CD14-positive monocyte (primary cell): ENCODE data around the gene SPANXC. TPM values are rescaled to one million over a fixed set of nuclear protein-coding genes. Genes with fewer than 3 reads are reported as not detected.

Experiments used
- DNase-seq, 3 donors: peaks; one replicate each; pipeline ENCODE4 v3.0.0-alpha.2; 2011 to 2022
- H2AFZ ChIP-seq: 2 replicates; pipeline ENCODE4 v1.6.0; 2012; ENCODE audit warnings: mild to moderate bottlenecking, low read depth, low read length, inconsistent platforms; ENCODE audit not compliant: insufficient read depth, poor library complexity, severe bottlenecking
- H3K27ac ChIP-seq, 2 donors: 1 replicate in 1 of 2; 2 replicates in 1 of 2; pipeline ENCODE4 v1.5.1; 2012 to 2013; ENCODE audit warnings: low read length in 2 of 2, control low read depth in 1 of 2, inconsistent platforms in 1 of 2, low read depth in 1 of 2, mild to moderate bottlenecking in 1 of 2
- H3K27me3 ChIP-seq, 2 donors: one replicate each; pipeline versions ENCODE4 v1.6.0 to v1.6.1; 2011 to 2013; ENCODE audit warnings: low read length in 2 of 2; ENCODE audit not compliant: control insufficient read depth in 2 of 2, insufficient read depth in 2 of 2
- H3K36me3 ChIP-seq, 2 donors: replicated peaks in 1 of 2; 1 replicate in 1 of 2; 2 replicates in 1 of 2; pipeline versions ENCODE4 v1.5.1 to v1.6.1; 2012 to 2013; ENCODE audit warnings: low read length in 2 of 2, control low read depth in 1 of 2, inconsistent platforms in 1 of 2, mild to moderate bottlenecking in 1 of 2; ENCODE audit not compliant: insufficient read depth in 2 of 2, control insufficient read depth in 1 of 2
- H3K4me1 ChIP-seq, 2 donors: 1 replicate in 1 of 2; 2 replicates in 1 of 2; pipeline versions ENCODE4 v1.5.1 to v1.6.1; 2012 to 2013; ENCODE audit warnings: low read length in 2 of 2, control low read depth in 1 of 2, inconsistent platforms in 1 of 2, mild to moderate bottlenecking in 1 of 2, moderate library complexity in 1 of 2; ENCODE audit not compliant: insufficient read depth in 2 of 2, control insufficient read depth in 1 of 2
- H3K4me2 ChIP-seq: replicated peaks from 2 replicates; pipeline ENCODE3; 2012; ENCODE audit warnings: low read length, moderate library complexity, mild to moderate bottlenecking; ENCODE audit not compliant: poor library complexity, severe bottlenecking; ENCODE audit errors: extremely low read depth
- H3K4me3 ChIP-seq, 3 experiments: fragments of 200-600 bp in 1 of 3; sonication (generic) in 1 of 3; replicated peaks in 1 of 3; 1 replicate in 2 of 3; 2 replicates in 1 of 3; pipeline ENCODE4 v1.5.1; 2011 to 2013; ENCODE audit warnings: low read length in 3 of 3, mild to moderate bottlenecking in 3 of 3, control low read depth in 2 of 3, low read depth in 2 of 3, inconsistent platforms in 1 of 3, moderate library complexity in 1 of 3
- H3K79me2 ChIP-seq: 2 replicates; pipeline ENCODE4 v1.6.0; 2012; ENCODE audit warnings: mild to moderate bottlenecking, control low read depth, inconsistent platforms, low read length, moderate library complexity; ENCODE audit not compliant: insufficient read depth
- H3K9ac ChIP-seq: 2 replicates; pipeline ENCODE4 v1.6.0; 2017; ENCODE audit warnings: low read length, mild to moderate bottlenecking; ENCODE audit not compliant: insufficient read depth, poor library complexity, severe bottlenecking
- H3K9me3 ChIP-seq, 2 donors: replicated peaks in 1 of 2; 1 replicate in 1 of 2; 2 replicates in 1 of 2; pipeline versions ENCODE4 v1.5.1 to v1.6.1; 2012 to 2013; ENCODE audit warnings: low read length in 2 of 2, control low read depth in 1 of 2; ENCODE audit not compliant: control insufficient read depth in 1 of 2, insufficient read depth in 1 of 2
- H4K20me1 ChIP-seq: 2 replicates; pipeline ENCODE4 v1.6.0; 2012; ENCODE audit warnings: mild to moderate bottlenecking, low read length, control low read depth, moderate library complexity; ENCODE audit not compliant: insufficient read depth
- H3K27ac Mint-ChIP-seq, 7 donors: one replicate each; pipeline ENCODE4 v1.8.0; 2020; ENCODE audit warnings: mild to moderate bottlenecking in 7 of 7, mixed read lengths in 7 of 7, moderate library complexity in 6 of 7, inconsistent platforms in 2 of 7
- H3K27me3 Mint-ChIP-seq, 3 donors: one replicate each; pipeline ENCODE4 v1.8.0; 2021 to 2022; ENCODE audit warnings: low read depth in 3 of 3, mild to moderate bottlenecking in 3 of 3, mixed read lengths in 3 of 3, moderate library complexity in 3 of 3, inconsistent platforms in 1 of 3
- H3K36me3 Mint-ChIP-seq, 2 donors: one replicate each; pipeline ENCODE4 v1.8.0; 2020; ENCODE audit warnings: mixed read lengths in 2 of 2, inconsistent platforms in 1 of 2, mild to moderate bottlenecking in 1 of 2
- H3K4me1 Mint-ChIP-seq: one replicate; pipeline ENCODE4 v1.8.0; 2020; ENCODE audit warnings: mild to moderate bottlenecking, mixed read lengths
- H3K4me3 Mint-ChIP-seq, 2 donors: one replicate each; pipeline ENCODE4 v1.8.0; 2020; ENCODE audit warnings: mild to moderate bottlenecking in 2 of 2, mixed read lengths in 2 of 2, moderate library complexity in 1 of 2
- H3K9me3 Mint-ChIP-seq, 7 donors: one replicate each; pipeline ENCODE4 v1.8.0; 2020 to 2022; ENCODE audit warnings: mixed read lengths in 7 of 7, mild to moderate bottlenecking in 6 of 7, moderate library complexity in 6 of 7, inconsistent platforms in 2 of 7
- CTCF ChIP-seq: fragments of 200-600 bp; IDR thresholded peaks from one replicate; pipeline ENCODE4 v1.8.0; 2022; ENCODE audit warnings: antibody characterized with exemption, mild to moderate bottlenecking
- WGBS: methylation state at CpG from one replicate; pipeline ENCODE4 v1.1.5; 2013; ENCODE audit warnings: missing lambda C conversion rate; ENCODE audit not compliant: insufficient coverage; 5-methylcytosine and 5-hydroxymethylcytosine counted together
- intact Hi-C, 2 donors: fragments of 100-400 bp; cut with micrococcal nuclease; formaldehyde crosslinking; loops; one replicate each; pipeline versions ENCODE4 v1.15.0 to v1.15.1; 2023
- polyA plus RNA-seq, 3 donors: library from polyadenylated mRNA; depleted of rRNA in 1 of 3; unstranded in 2 of 3; stranded (reverse) in 1 of 3; fragments of 300-500 nt in 2 of 3; fragments of >200 nt in 1 of 3; fragmentation: Illumina TruSeq in 2 of 3; gene quantifications; 1 replicate in 2 of 3; 2 replicates in 1 of 3; pipeline ENCODE4 v1.2.3, GENCODE V29; 2012 to 2021

The SPANXC gene
- polyA plus RNA-seq, 3 donors: not detected

- Histone ChIP-seq H3K9me3 (no peaks in the 10 kb centered on the region), H3K79me2 (no peaks in the 10 kb centered on the region), H3K27ac (no peak overlapping the region), H3K27me3 (no peaks in the 10 kb centered on the region), H3K4me3 (no peak overlapping the region), H3K4me1 (no peaks in the 10 kb centered on the region), H3K9ac (no peak overlapping the region), H3K4me2 (no peak overlapping the region), H3K36me3 (no peaks in the 10 kb centered on the region), H2AFZ (no peak overlapping the region), H4K20me1 (no peaks in the 10 kb centered on the region)
- no peak for DNase-seq
- Mint-ChIP-seq H3K27ac (no peak overlapping the region), H3K4me1 (no peaks in the 10 kb centered on the region), H3K4me3 (no peak overlapping the region), H3K36me3 (no peaks in the 10 kb centered on the region), H3K9me3 (peaks cover 0 to 9% (median 2%) of the 10 kb centered on the region in 7 donors), H3K27me3 (no peaks in the 10 kb centered on the region)
- intact Hi-C loops: no loop called here
- no CpG with 5 or more reads among the region's 2 CpGs for WGBS
- no peak for TF ChIP-seq CTCF
These were observed 20.7 kb downstream of the SPANXC start for GRCh38 chrX:141221611-141222010.

GRCh38 chrX:141220342-141221008 lies 21.8 kb downstream of the SPANXC start:
- Histone ChIP-seq H3K36me3 (no peaks in the 10 kb centered on the region), H3K9ac (no peak overlapping the region), H3K4me2 (no peak overlapping the region), H3K79me2 (no peaks in the 10 kb centered on the region), H3K27me3 (no peaks in the 10 kb centered on the region), H3K27ac (no peak overlapping the region), H4K20me1 (no peaks in the 10 kb centered on the region), H3K4me1 (no peaks in the 10 kb centered on the region), H3K4me3 (no peak overlapping the region), H3K9me3 (no peaks in the 10 kb centered on the region), H2AFZ (no peak overlapping the region)
- H3K9me3 Mint-ChIP-seq: peaks cover 0 to 5% (median 2%) of the 10 kb centered on the region in 7 donors
- no peaks in the 10 kb centered on the region for H3K4me1 Mint-ChIP-seq
- H3K27ac Mint-ChIP-seq: no peak overlapping the region
- no peak overlapping the region for H3K4me3 Mint-ChIP-seq
- TF ChIP-seq CTCF: no peak
- no peak for DNase-seq
- no CpG with 5 or more reads among the region's 3 CpGs for WGBS
- H3K27me3 Mint-ChIP-seq: no peaks in the 10 kb centered on the region
- intact Hi-C loops: no loop called here
- H3K36me3 Mint-ChIP-seq: no peaks in the 10 kb centered on the region
